GM18517 (cell line): Measurements from ENCODE around the gene HS3ST3A1.

Source experiments
- ATAC-seq: cut with Tn5 transposase; IDR thresholded peaks from one replicate; pipeline ENCODE4 v1.9.1; 2021; ENCODE audit warnings: mild to moderate bottlenecking, moderate library complexity; ENCODE audit not compliant: unreplicated experiment

The HS3ST3A1 gene

GRCh38 chr17:13457783-13458182 is 143.9 kb downstream of the HS3ST3A1 start:
- ATAC-seq: no peak
